Measurements from ENCODE around the gene RGS19.

The RGS19 gene

DNA sequence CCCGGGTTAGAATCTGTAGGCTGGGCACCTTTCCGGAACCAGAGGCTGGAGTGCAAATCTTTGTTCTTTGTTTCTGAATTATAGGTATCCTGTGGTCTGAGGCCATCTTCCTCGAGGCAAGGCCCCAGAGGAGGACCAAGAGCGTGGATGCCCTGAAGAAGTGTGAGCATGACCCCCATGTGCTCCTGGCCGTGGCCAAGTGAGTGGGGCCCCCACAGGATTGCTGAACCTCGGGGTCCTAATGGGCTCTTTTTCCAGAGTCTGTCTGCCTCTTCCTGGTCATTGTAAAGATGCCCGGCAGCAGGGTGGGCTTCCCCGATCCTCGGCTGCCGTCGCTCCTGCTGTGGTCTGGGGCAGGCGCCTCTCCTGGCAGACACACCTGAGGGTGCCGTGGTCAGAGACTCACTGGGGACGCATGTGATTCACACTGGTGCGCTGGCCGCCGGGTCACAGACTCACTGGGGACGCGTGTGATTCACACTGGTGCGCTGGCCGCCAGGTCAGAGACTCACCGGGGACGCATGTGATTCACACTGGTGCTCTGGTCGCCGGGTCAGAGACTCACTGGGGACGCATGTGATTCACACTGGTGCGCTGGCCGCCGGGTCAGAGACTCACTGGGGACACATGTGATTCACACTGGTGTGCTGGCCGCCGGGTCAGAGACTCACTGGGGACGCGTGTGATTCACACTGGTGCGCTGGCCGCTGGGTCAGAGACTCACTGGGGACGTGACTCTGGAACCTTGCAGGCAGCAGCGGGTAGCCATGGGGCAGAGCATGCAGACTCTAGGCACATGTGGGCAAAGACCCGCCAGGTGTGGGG lies 49.8 kb downstream of the RGS19 start:
- in situ Hi-C loops (cut with MboI; ENCODE audit: low sequenced_read_pairs, unreplicated experiment), result no loop called here

DNA sequence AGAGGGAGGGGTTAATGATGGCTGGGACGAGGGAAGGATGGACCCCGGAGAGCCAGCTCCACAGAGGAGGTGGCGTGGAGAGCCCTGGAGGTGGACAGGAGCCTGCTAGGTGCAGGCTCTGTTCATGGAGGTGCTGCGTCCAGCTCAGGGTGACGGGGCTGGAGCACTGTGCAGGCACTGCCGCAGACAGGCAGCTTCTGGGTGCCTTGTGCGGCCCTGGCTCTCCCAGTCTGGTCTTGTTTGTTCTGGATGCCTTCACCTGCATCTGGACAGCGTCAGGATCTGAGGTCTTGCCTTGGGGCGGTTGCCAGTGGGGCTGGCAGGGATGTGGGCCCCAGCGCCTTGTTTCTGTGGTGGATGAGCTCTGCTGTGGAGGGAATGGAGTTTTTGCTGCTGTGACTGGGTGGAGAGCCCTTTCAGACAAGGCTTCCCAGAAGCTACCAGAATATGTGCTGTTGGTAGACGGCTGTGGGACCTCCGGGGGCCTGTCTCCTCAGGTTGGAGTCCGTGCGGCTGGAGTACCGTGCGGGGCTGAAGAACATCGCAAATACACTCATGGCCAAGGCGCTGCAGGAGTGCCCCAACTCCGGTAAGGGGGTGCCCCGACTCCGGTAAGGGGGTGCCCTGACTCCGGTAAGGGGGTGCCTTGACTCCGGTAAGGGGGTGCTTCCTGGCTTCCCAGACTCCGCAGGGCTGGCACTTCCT lies 51.2 kb downstream of the RGS19 start:
- in situ Hi-C loops (cut with MboI; ENCODE audit: low sequenced_read_pairs, unreplicated experiment), result no loop called here

More for the DNA sequence above, 49.8 kb downstream of the RGS19 start:
- DNase-seq (ENCODE audit: low spot score), result no peak
- TF ChIP-seq, protein P1, sequence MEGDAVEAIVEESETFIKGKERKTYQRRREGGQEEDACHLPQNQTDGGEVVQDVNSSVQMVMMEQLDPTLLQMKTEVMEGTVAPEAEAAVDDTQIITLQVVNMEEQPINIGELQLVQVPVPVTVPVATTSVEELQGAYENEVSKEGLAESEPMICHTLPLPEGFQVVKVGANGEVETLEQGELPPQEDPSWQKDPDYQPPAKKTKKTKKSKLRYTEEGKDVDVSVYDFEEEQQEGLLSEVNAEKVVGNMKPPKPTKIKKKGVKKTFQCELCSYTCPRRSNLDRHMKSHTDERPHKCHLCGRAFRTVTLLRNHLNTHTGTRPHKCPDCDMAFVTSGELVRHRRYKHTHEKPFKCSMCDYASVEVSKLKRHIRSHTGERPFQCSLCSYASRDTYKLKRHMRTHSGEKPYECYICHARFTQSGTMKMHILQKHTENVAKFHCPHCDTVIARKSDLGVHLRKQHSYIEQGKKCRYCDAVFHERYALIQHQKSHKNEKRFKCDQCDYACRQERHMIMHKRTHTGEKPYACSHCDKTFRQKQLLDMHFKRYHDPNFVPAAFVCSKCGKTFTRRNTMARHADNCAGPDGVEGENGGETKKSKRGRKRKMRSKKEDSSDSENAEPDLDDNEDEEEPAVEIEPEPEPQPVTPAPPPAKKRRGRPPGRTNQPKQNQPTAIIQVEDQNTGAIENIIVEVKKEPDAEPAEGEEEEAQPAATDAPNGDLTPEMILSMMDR (IDR thresholded peaks at IDR 0.05; ENCODE audit: borderline replicate concordance, control extremely low read depth, extremely low read depth, insufficient read depth, missing control alignments), result no peak

DNA sequence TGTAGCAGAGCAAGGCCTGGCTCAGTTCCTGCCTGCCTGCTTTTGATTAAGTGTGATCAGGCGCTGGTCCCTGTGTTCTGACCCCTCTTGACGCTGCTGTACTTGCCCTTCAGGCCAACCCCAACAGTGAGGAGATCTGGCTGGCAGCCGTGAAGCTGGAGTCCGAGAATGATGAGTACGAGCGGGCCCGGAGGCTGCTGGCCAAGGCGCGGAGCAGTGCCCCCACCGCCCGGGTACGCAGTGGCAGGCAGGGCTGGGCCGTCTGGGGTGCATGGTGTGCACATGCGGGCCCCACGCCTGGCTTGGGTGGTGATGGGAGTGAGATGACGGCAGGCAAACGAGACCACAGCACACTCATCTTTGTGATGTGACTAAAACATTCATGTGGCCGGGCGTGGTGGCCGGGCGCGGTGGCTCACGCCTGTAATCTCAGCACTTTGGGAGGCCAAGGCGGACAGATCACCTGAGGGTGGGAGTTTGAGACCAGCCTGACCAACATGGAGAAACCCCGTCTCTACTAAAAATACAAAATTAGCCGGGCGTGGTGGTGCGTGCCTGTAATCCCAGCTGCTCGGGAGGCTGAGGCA lies 53.4 kb downstream of the RGS19 start:
- no peak for DNase-seq (ENCODE audit: low spot score)
- in situ Hi-C loops (cut with MboI; ENCODE audit: low sequenced_read_pairs, unreplicated experiment), result no loop called here
- TF ChIP-seq, protein P1 (IDR thresholded peaks at IDR 0.05; ENCODE audit: borderline replicate concordance, control extremely low read depth, extremely low read depth, insufficient read depth, missing control alignments), result no peak

More for the DNA sequence above, 51.2 kb downstream of the RGS19 start:
- TF ChIP-seq, protein P1 (IDR thresholded peaks at IDR 0.05; ENCODE audit: borderline replicate concordance, control extremely low read depth, extremely low read depth, insufficient read depth, missing control alignments), result no peak
- no peak for DNase-seq (ENCODE audit: low spot score)

DNA sequence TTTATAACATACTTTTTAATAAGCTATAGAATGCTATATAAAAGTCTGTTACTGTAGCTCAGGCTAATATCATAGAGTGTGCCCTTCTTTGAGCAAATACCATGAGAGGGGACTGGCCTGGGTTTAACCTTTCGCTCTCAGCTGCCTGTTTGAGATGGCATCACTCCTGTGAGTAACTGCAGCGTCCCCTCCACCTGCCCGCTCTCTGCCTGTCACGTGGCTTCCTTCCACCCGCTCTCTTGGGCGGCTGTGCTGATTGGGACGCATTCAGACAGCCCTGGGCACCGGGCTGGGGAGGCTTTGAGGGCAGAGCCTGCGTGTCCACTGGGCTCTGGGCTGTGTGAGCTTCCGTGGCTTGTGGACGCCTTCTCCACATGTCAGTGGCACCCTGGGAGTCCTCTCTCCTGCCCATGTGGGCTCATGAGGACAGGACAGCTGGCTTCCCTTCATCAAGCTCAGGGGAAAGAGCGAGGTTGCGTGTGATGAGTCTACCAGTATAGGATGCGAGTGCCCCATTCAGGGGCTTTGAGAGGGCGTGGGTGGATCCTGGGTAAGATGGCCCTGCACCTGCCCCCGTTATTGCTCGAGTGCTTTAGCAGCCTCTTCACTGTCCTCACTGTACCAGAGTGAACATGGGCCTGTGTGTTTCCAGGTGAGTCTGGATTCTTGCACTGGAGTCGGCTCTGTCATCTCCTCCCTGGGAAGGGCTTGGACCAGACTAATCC lies 54.1 kb downstream of the RGS19 start:
- TF ChIP-seq, protein P1 (IDR thresholded peaks at IDR 0.05; ENCODE audit: borderline replicate concordance, control extremely low read depth, extremely low read depth, insufficient read depth, missing control alignments), result no peak
- no peak for DNase-seq (ENCODE audit: low spot score)
- in situ Hi-C loops (cut with MboI; ENCODE audit: low sequenced_read_pairs, unreplicated experiment), result no loop called here

DNA sequence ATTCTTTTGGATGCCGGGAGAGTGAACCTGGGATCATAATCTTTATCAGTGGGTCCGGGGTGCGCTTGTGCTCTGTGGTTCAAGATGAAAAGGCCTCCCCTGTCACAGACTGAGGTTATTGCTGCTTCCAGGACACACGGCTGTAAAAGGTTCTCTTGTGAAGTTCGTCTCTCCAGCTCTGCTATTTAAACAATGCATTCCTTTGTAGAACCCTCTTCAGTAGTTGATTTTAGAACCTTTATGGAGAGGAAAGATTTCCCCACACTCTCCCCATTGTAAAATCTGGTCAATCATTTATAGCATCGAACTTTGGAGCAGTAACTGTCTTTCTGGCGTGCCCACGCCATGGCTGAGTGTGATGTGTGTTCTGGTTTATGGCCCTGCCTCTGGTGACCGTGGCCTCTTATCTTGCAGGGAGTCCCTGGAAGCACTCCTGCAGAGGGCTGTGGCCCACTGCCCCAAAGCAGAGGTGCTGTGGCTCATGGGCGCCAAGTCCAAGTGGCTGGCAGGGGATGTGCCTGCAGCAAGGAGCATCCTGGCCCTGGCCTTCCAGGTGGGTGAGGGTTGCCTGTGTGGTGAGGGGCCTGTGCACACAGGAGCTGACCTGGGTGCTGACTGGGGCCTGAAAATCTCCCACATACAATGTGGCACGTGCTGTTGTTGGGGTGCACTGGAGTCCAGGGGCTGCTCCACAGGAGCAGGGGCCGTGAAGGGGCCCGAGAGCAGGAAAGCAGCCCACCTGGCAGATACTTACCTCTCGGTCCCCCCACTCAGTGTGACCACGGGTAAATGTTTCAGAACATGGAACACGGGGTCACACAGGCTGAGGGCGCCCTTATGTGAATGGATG lies 55.0 kb downstream of the RGS19 start:
- TF ChIP-seq, protein P1 (IDR thresholded peaks at IDR 0.05; ENCODE audit: borderline replicate concordance, control extremely low read depth, extremely low read depth, insufficient read depth, missing control alignments), result no peak

More for the DNA sequence above, 55.0 kb downstream of the RGS19 start:
- in situ Hi-C loops (cut with MboI; ENCODE audit: low sequenced_read_pairs, unreplicated experiment), result no loop called here
- no peak for DNase-seq (ENCODE audit: low spot score)
